Activated CD4-positive, alpha-beta T cell treated with anti-CD3 and anti-CD28 coated beads, Interleukin-2, amount 50 U/mL, for 16 hours (primary cell): ENCODE results near the gene BMERB1.
"Not testable (repeated sequence)": the region's sequence is repeated elsewhere in the genome, so short reads cannot be mapped to it uniquely, and the experiment has no call there.

ENCODE experiments used
- DNase-seq: peaks from one replicate; pipeline ENCODE4 v3.0.0-alpha.2; 2020

The BMERB1 gene

GRCh38 chr16:15426796-15427195 lies 7.6 kb upstream of the BMERB1 start:
- no peak for DNase-seq

DNA sequence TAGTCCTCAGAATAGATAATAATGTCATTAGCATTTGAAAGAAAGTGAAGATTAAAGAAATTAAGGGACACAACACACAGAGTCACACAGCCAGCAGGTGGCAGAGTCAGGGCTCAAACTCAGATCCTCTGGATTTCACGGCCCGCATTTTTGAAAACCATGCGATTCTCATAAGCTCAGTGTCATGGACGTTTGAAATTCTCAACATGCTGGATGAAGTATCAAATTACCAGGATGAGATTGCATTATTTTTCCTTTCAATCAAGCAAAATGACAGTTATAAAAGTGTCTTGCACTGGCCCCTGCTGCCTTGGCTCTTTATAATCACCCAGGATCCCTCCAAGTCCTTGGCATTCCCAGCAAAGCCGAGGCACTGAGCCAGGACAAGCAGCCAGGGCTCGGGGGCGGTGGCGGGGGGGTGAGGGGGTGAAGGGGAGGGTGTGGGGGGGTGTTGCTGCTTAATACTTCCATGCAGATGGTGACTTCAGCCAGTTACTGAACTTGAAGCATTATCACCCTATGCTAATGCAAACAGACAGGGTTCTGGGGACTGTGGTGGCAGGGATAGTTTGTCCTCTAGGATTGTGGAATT lies 6.6 kb upstream of the BMERB1 start:
- DNase-seq: peak; percentile 48

GRCh38 chr16:15430884-15431283 lies 3.5 kb upstream of the BMERB1 start:
- not testable (repeated sequence) for DNase-seq

DNA sequence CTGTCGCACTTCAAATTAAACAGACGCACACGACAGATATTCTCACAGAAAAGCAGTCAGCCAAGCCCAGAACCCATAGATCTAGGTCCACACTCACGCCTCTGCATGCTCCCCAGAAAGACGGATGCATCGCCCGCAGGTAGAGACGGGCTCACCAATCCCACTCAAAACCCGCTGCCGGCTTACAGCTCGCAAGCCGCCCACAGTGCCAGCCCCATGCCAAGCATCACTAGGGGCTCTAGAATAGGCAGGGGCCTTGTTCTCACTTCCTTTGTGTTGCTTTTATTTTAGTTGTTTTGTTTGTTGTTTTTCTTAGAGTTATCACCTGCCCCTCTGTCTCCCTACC lies 336 bp upstream of the BMERB1 start:
- no peak for DNase-seq

GRCh38 chr16:15435216-15435864 lies 952 bp downstream of the BMERB1 start:
- DNase-seq: no peak

- DNase-seq: no peak
Measured at GRCh38 chr16:15439102-15439501, 4.7 kb downstream of the BMERB1 start.

GRCh38 chr16:15439521-15439920 lies 5.1 kb downstream of the BMERB1 start:
- no peak for DNase-seq

GRCh38 chr16:15440852-15441251 lies 6.5 kb downstream of the BMERB1 start:
- DNase-seq: no peak

- DNase-seq: not testable (repeated sequence)
Measured at GRCh38 chr16:15442140-15442539, 7.8 kb downstream of the BMERB1 start.

DNA sequence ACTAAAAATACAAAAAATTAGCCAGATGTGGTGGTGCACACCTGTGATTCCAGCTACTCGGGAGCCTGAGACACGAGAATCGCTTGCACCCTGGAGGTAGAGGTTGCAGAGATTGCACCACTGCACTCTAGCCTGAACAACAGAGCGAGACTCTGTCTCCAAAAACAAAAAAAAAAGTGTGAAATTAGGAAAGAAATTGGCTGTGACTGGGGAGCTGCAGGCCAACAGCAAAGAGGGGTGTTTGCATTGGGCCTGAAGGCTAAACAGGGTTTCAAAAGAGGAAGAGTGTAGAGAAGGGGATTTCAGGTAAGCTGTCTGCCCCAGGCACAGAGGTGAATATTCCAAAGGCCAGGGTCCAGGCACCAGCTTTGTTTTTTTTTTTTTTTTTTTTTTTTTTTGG lies 9.4 kb downstream of the BMERB1 start:
- DNase-seq: no peak

GRCh38 chr16:15444264-15444663 lies 9.9 kb downstream of the BMERB1 start:
- no peak for DNase-seq

DNA sequence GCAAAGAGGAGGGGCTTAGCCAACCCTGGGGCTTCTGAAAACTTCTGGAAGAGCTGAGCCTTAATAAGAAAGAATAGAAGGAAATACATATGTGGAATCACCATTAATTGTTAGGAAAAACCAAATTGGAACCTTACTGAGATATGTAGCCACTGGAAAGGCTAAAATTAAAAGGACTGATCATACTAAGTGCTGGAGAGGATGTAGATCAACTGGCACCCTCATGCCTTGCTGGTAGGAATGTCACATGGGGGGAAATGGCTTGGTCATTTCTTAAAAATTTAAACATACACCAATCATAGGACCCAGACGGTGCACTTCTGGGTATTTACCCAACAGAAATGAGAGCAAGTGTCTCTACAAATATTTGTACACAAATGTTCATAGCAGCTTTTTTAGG lies 11.1 kb downstream of the BMERB1 start:
- no peak for DNase-seq

DNA sequence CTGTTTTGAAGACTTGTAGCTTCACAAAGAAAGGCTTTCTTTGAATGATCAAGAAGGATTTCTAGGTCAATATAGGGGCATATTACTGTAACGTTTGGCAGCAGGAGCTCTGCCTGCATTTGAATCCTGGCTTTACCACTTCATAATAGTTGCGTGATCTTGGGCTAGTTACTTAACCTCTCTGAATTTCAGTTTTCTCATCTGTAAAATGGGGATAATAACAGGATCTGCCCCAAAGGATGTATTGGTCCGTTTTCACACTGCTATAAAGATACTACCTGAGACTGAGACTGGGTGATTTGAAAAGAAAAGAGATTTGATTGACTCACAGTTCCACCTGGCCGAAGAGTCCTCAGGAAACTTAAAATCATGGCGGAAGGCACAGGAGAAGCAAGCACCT lies 12.5 kb downstream of the BMERB1 start:
- DNase-seq: no peak

GRCh38 chr16:15450624-15451023 lies 16.2 kb downstream of the BMERB1 start:
- DNase-seq: no peak

GRCh38 chr16:15451098-15451731 lies 16.8 kb downstream of the BMERB1 start:
- no peak for DNase-seq

DNA sequence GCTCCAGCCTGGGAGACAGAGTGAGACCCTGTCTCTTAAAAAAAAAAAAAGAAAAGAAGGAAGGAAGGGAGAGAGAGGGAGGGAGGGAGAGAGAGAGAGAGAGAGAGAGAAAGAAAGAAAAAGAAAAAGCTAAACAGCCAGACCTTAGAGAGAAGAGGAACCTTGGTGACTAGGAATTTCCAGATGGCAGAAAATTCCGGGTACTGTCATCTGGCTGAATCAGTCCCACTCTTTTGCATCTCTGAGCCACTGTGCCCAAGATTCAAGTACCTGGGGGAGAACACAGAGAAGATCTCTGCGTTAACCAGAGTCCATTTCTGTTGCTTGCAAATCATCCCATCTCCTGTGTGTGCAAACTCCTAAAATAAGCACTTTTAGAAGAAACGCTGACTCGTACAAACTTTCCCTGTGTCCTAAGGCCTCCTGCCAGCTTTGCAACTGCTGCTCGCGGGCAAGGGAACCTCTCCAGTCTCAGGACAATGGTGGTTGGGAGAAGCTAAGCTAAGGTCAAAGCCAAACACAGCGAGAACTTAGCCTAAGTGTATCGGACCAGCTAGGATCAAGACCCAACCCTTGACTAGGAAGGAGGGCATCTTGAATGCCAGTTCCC lies 18.0 kb downstream of the BMERB1 start:
- DNase-seq: no peak

DNA sequence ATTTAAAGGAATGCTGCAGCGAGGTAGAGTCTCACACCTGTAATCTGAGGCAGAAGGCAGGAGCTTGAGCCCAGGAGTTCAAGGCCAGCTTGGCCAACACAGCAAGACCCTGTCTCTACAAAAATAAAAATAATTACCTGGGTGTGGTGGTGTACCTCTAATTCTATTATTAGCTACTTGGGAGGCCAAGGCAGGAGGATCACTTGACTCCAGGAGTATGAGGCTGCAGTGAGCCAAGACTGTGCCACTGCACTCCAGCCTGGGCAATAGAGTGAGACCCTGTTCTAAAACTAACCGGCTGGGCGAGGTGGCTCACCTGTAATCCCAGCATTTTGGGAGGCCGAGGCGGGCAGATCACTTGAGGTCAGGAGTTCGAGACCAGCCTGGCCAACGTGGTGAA lies 18.9 kb downstream of the BMERB1 start:
- DNase-seq: not testable (repeated sequence)

GRCh38 chr16:15454933-15455332 lies 20.5 kb downstream of the BMERB1 start:
- not testable (repeated sequence) for DNase-seq

DNA sequence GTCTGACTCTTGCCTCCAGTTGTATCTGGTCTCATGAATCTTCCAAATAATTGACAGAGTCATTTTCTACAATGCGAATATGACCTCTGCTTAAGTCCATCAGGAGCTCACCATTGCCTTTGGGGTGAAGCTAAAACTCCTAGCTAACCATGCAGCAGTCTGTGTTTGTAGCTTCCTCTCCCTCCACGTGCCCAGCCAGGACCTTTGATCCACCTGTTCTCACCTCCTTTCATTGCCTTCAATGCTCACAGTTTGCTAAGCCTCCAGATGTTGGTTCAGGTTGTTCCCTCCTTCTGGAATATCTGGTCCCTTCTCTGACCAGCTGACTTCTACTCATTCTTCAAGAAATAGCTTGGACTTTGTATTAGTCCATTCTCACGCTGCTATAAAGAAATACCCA lies 23.0 kb downstream of the BMERB1 start:
- DNase-seq: no peak

- no peak for DNase-seq
Measured at GRCh38 chr16:15457958-15458357, 23.6 kb downstream of the BMERB1 start.

DNA sequence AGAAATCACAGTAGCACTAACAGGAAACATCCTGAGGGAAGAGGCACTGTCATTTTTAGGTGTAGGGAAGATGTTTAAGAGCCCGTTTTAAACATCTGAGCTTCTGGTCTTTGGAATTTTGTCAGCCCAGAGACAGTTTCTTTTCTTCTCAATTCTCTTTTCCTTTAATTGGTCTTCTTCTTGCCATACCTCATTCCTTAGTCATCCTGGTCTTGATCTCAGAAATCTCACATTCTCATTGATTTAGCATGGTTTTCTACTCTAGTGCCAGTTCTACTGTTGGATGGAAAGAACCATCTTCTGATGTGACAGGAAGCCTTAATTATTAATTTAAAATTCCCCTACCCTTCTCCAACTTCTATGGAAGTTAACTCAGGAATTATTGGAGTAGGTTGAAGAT lies 25.4 kb downstream of the BMERB1 start:
- no peak for DNase-seq

DNA sequence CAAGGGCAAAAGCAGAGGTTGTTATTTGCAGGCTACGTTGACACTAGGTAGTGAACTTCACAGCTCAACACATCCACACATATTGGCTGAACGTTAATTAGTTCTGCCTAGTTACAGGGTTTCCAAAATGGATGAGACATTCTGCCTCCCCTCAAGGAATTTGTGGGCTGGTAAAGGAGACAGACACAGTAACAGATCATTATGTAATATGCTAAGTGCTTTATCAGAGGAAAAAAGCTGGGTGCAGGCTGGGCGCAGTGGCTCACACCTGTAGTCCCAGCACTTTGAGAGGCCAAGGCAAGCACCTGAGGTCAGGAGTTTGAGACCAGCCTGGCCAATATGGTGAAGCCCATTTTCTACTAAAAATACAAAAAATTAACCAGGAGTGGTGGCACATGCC lies 26.2 kb downstream of the BMERB1 start:
- no peak for DNase-seq

DNA sequence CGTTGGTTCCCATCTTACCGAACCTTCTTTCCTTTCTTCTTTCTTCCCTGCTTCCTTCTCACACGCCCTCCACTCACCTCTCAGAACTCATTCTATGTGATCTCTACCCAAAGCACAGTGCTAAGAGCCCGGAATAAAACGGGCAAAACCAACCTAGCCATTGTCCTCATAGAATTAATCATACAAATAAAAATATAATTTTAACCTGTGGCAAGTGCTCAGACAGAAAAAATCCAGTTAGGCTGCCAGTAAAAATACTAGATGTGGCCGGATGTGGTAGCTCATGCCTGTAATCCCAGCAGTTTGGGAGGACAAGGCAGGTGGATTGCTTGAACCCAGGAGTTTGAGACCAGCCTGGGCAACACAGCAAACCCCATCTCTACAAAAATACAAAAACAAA lies 27.0 kb downstream of the BMERB1 start:
- DNase-seq: no peak
